ENCODE measurements around the gene RAB20.

GRCh38 chr13:110528371-110528770 is 33.2 kb downstream of the RAB20 start:
- TF ChIP-seq, protein P1, sequence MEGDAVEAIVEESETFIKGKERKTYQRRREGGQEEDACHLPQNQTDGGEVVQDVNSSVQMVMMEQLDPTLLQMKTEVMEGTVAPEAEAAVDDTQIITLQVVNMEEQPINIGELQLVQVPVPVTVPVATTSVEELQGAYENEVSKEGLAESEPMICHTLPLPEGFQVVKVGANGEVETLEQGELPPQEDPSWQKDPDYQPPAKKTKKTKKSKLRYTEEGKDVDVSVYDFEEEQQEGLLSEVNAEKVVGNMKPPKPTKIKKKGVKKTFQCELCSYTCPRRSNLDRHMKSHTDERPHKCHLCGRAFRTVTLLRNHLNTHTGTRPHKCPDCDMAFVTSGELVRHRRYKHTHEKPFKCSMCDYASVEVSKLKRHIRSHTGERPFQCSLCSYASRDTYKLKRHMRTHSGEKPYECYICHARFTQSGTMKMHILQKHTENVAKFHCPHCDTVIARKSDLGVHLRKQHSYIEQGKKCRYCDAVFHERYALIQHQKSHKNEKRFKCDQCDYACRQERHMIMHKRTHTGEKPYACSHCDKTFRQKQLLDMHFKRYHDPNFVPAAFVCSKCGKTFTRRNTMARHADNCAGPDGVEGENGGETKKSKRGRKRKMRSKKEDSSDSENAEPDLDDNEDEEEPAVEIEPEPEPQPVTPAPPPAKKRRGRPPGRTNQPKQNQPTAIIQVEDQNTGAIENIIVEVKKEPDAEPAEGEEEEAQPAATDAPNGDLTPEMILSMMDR (IDR thresholded peaks at IDR 0.05), result no peak
- no peak for TF ChIP-seq POLR2A (IDR thresholded peaks at IDR 0.05)

Data from lower leg skin (tissue), 3 donors.